MM.1S (cell line): ENCODE data around the gene JADE2.

Experiments used
- DNase-seq: peaks from one replicate; pipeline ENCODE4 v3.0.0-alpha.2; 2015
- H2AFZ ChIP-seq: fragments of 300-600 bp; sonication (generic); 2 replicates; pipeline ENCODE4 v1.6.0; 2016; ENCODE audit warnings: antibody characterized with exemption, low read length
- H3F3A ChIP-seq: fragments of 300-600 bp; sonication (generic); 2 replicates; pipeline ENCODE4 v1.6.1; 2016; ENCODE audit warnings: mild to moderate bottlenecking, antibody characterized with exemption, low read length, moderate library complexity, mixed read lengths; ENCODE audit not compliant: insufficient read depth
- H3K27ac ChIP-seq: fragments of 300-600 bp; sonication (generic); 2 replicates; pipeline ENCODE4 v1.5.1; 2016; ENCODE audit warnings: mild to moderate bottlenecking, low read length
- H3K27me3 ChIP-seq: fragments of 300-600 bp; sonication (generic); replicated peaks from 2 replicates; pipeline ENCODE4 v1.6.0; 2016; ENCODE audit warnings: low read length; ENCODE audit not compliant: insufficient read depth
- H3K36me3 ChIP-seq: fragments of 300-600 bp; sonication (generic); replicated peaks from 2 replicates; pipeline ENCODE4 v1.6.1; 2016; ENCODE audit warnings: mild to moderate bottlenecking, low read length, mixed read lengths; ENCODE audit not compliant: insufficient read depth
- H3K4me1 ChIP-seq: fragments of 300-600 bp; sonication (generic); 2 replicates; pipeline ENCODE4 v1.6.1; 2016; ENCODE audit warnings: low read length, mixed read lengths
- H3K4me2 ChIP-seq: fragments of 300-600 bp; sonication (generic); 2 replicates; pipeline ENCODE4 v1.6.0; 2016; ENCODE audit warnings: low read depth, low read length
- H3K4me3 ChIP-seq: fragments of 300-600 bp; sonication (generic); 2 replicates; pipeline ENCODE4 v1.5.1; 2016; ENCODE audit warnings: low read length, mixed read lengths
- H3K79me2 ChIP-seq: fragments of 300-600 bp; sonication (generic); 2 replicates; pipeline ENCODE4 v1.6.1; 2016; ENCODE audit warnings: mixed run types, low read length, mixed read lengths
- H3K9ac ChIP-seq: fragments of 300-600 bp; sonication (generic); 2 replicates; pipeline ENCODE4 v1.6.1; 2016; ENCODE audit warnings: low read length, mixed read lengths
- H3K9me2 ChIP-seq: fragments of 300-600 bp; sonication (generic); replicated peaks from 2 replicates; pipeline ENCODE4 v1.6.1; 2016; ENCODE audit warnings: mild to moderate bottlenecking, low read length, mixed read lengths; ENCODE audit not compliant: insufficient read depth
- H3K9me3 ChIP-seq: fragments of 300-600 bp; sonication (generic); replicated peaks from 2 replicates; pipeline ENCODE4 v1.6.1; 2016; ENCODE audit warnings: mild to moderate bottlenecking, low read length, mixed read lengths; ENCODE audit not compliant: insufficient read depth
- H4K20me1 ChIP-seq: fragments of 300-600 bp; sonication (generic); 2 replicates; pipeline ENCODE4 v1.6.1; 2016; ENCODE audit warnings: mild to moderate bottlenecking, low read length, moderate library complexity, mixed read lengths; ENCODE audit not compliant: insufficient read depth
- EZH2 ChIP-seq: fragments of 300-600 bp; sonication (generic); optimal IDR thresholded peaks from 2 replicates; pipeline ENCODE3; 2017; ENCODE audit warnings: low read depth, mild to moderate bottlenecking, antibody characterized with exemption, low read length, mixed read lengths
- EZH2phosphoT487 ChIP-seq: fragments of 300-600 bp; sonication (generic); IDR thresholded peaks from 2 replicates; pipeline ENCODE4 v1.6.1; 2018; ENCODE audit warnings: antibody characterized with exemption, low read length
- TF ChIP-seq, protein P1 (sequence below): fragments of 300-600 bp; sonication (generic); IDR thresholded peaks from 2 replicates; pipeline ENCODE4 v1.5.1; 2016; ENCODE audit warnings: antibody characterized with exemption, low read length, mixed read lengths

The JADE2 gene

GRCh38 chr5:134547066-134547465, 21.6 kb downstream of the JADE2 start:
- H4K20me1 ChIP-seq = no peaks in the 10 kb centered on the region
- DNase-seq = no peak

GRCh38 chr5:134547579-134547978, 22.1 kb downstream of the JADE2 start:
- Histone ChIP-seq H3F3A (no peaks in the 10 kb centered on the region), H3K9ac (no peak overlapping the region), H3K27ac (no peak overlapping the region), H3K4me3 (no peak overlapping the region), H2AFZ (no peak overlapping the region), H3K79me2 (no peaks in the 10 kb centered on the region), H3K4me1 (no peaks in the 10 kb centered on the region), H3K27me3 (no peaks in the 10 kb centered on the region), H3K4me2 (no peak overlapping the region), H3K9me2 (no peaks in the 10 kb centered on the region), H3K36me3 (no peaks in the 10 kb centered on the region), H4K20me1 (no peaks in the 10 kb centered on the region), H3K9me3 (no peaks in the 10 kb centered on the region)
- DNase-seq = no peak
- TF ChIP-seq EZH2phosphoT487 (no peak), EZH2 (no peak)
- TF ChIP-seq, protein P1, sequence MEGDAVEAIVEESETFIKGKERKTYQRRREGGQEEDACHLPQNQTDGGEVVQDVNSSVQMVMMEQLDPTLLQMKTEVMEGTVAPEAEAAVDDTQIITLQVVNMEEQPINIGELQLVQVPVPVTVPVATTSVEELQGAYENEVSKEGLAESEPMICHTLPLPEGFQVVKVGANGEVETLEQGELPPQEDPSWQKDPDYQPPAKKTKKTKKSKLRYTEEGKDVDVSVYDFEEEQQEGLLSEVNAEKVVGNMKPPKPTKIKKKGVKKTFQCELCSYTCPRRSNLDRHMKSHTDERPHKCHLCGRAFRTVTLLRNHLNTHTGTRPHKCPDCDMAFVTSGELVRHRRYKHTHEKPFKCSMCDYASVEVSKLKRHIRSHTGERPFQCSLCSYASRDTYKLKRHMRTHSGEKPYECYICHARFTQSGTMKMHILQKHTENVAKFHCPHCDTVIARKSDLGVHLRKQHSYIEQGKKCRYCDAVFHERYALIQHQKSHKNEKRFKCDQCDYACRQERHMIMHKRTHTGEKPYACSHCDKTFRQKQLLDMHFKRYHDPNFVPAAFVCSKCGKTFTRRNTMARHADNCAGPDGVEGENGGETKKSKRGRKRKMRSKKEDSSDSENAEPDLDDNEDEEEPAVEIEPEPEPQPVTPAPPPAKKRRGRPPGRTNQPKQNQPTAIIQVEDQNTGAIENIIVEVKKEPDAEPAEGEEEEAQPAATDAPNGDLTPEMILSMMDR = no peak

More at GRCh38 chr5:134547066-134547465, 21.6 kb downstream of the JADE2 start:
- TF ChIP-seq EZH2phosphoT487 (no peak), EZH2 (no peak)
- TF ChIP-seq, protein P1 = no peak
- no peak overlapping the region for H3K4me2 ChIP-seq
- H3K27ac ChIP-seq = no peak overlapping the region
- H3K27me3 ChIP-seq = no peaks in the 10 kb centered on the region
- H3F3A ChIP-seq = no peaks in the 10 kb centered on the region
- H3K4me3 ChIP-seq = no peak overlapping the region
- no peaks in the 10 kb centered on the region for H3K4me1 ChIP-seq
- no peaks in the 10 kb centered on the region for H3K79me2 ChIP-seq
- no peak overlapping the region for H3K9ac ChIP-seq
- H3K9me2 ChIP-seq = no peaks in the 10 kb centered on the region
- H2AFZ ChIP-seq = no peak overlapping the region
- H3K36me3 ChIP-seq = no peaks in the 10 kb centered on the region
- H3K9me3 ChIP-seq = no peaks in the 10 kb centered on the region

DNA sequence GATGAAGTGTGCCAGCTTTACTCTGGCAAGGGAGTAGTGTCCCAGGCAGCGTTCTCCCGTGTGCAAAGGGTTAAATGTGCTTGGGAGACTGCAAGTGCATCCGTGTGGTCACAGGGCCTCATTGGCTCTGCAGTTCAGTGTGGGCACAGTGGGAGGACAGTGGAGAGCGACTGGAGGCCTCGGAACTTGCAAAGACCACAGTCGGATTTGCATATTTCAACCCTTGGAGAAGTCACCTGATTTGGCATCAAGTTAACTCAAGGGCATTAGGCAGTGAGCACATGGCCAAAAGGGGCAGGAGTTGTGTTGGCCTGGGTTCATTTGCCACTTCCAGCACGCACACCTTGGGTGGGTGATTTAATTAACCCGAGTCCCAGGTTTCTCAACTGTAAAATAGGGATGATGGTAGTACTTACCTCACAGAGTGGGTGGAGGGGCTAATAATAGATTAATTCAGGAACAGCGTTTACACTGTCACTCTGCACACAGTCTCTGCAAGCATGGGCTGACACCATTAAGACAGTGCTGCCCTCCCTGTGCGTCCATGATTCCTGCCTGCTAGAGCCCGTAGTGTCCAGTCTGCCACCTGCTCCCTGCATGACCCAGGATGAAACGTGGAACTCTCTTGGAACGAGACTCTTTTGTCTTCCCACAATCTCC, 22.7 kb downstream of the JADE2 start:
- no peak for DNase-seq
- no peaks in the 10 kb centered on the region for H3K9me2 ChIP-seq
- no peak overlapping the region for H3K9ac ChIP-seq
- no peak overlapping the region for H3K4me3 ChIP-seq
- H3K4me1 ChIP-seq = no peaks in the 10 kb centered on the region
- no peak overlapping the region for H3K4me2 ChIP-seq
- H2AFZ ChIP-seq = no peak overlapping the region
- no peaks in the 10 kb centered on the region for H3K27me3 ChIP-seq
- no peaks in the 10 kb centered on the region for H3K36me3 ChIP-seq
- TF ChIP-seq EZH2 (no peak), EZH2phosphoT487 (no peak)
- TF ChIP-seq, protein P1 = no peak
- no peaks in the 10 kb centered on the region for H3F3A ChIP-seq
- no peaks in the 10 kb centered on the region for H4K20me1 ChIP-seq
- no peaks in the 10 kb centered on the region for H3K79me2 ChIP-seq
- no peaks in the 10 kb centered on the region for H3K9me3 ChIP-seq
- no peak overlapping the region for H3K27ac ChIP-seq
